ENCODE measurements around the gene S100B. TPM values are rescaled to one million over a fixed set of nuclear protein-coding genes. Genes with fewer than 3 reads are reported as not detected.
"Not testable (repeated sequence)": the region's sequence is repeated elsewhere in the genome, so short reads cannot be mapped to it uniquely, and the experiment has no call there.

Gene S100B
- total and polyA plus RNA-seq, 2 donors (not counting 3 experiments of a cell fraction or from before 2014, with no cell fraction given) = not detected

DNA sequence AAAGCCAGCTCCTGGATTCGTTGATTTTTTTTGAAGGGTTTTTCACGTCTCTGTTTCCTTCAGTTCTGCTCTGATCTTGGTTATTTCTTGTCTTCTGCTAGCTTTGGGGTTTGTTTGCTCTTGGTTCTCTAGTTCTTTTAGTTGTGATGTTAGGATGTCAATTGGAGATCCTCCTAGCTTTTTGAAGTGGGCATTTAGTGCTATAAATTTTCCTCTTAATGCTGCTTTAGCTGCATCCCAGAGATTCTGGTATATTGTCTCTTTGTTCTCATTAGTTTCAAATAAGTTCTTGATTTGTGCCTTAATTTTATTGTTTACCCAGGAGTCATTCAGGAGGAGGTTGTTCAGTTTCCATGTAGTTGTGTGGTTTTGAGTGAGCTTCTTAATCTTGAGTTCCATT, 25.5 kb downstream of the S100B start:
- H3K27me3 ChIP-seq (ENCODE audit: control insufficient read depth in 2 of 2, insufficient read depth in 2 of 2, low read length in 2 of 2); H3K4me3 ChIP-seq (replicated peaks in 1 of 3; ENCODE audit: insufficient read depth in 1 of 3, low read depth in 1 of 3, low read length in 3 of 3); H3K4me2 ChIP-seq (ENCODE audit: insufficient read depth, low read length); BruUV-seq (replicated peaks); H3K9ac ChIP-seq (replicated peaks; ENCODE audit: extremely low read depth, insufficient read depth, low read length); intact Hi-C loops (cut with micrococcal nuclease); H3K79me2 ChIP-seq (ENCODE audit: control insufficient read depth, insufficient read depth, low read length); H3K9me3 ChIP-seq (replicated peaks; ENCODE audit: control insufficient read depth, insufficient read depth, low read length); H4K20me1 ChIP-seq (replicated peaks; ENCODE audit: control insufficient read depth, extremely low read depth, insufficient read depth, low read length); dilution Hi-C loops (cut with MboI; ENCODE audit: extremely low pct_ligation_motif_present, low sequenced_read_pairs); POLR2A ChIA-PET; H3K9me1 ChIP-seq (replicated peaks; ENCODE audit: control insufficient read depth, extremely low read depth, insufficient read depth, low read length); DNase-seq (ENCODE audit: low read depth, low spot score); H3K27ac ChIP-seq (ENCODE audit: insufficient read depth, low read depth, low read length); H3K36me3 ChIP-seq (ENCODE audit: control insufficient read depth in 2 of 2, extremely low read depth in 1 of 2, insufficient read depth in 2 of 2, low read length in 2 of 2); CTCF ChIA-PET; H2AFZ ChIP-seq (ENCODE audit: low read depth, low read length); H3K4me1 ChIP-seq (ENCODE audit: control insufficient read depth, extremely low read depth, insufficient read depth, low read length); FAIRE-seq: not testable (repeated sequence)

DNA sequence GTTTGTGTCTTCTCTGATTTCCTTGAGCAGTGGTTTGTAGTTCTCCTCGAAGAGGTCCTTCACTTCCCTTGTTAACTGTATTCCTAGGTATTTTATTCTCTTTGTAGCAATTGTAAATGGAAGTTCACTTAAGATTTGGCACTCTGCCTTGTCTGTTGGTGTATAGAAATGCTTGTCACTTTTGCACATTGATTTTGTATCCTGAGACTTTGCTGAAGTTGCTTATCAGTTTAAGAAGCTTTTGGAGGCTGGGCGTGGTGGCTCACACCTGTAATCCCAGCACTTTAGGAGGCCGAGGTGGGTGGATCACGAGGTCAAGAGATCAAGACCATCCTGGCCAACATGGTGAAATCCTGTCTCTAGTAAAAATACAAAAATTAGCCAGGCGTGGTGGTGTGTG, 27.1 kb downstream of the S100B start:
- H3K9me1 ChIP-seq (replicated peaks; ENCODE audit: control insufficient read depth, extremely low read depth, insufficient read depth, low read length); H2AFZ ChIP-seq (ENCODE audit: low read depth, low read length); H3K4me2 ChIP-seq (ENCODE audit: insufficient read depth, low read length); POLR2A ChIA-PET; H3K9ac ChIP-seq (replicated peaks; ENCODE audit: extremely low read depth, insufficient read depth, low read length); FAIRE-seq; H3K27ac ChIP-seq (ENCODE audit: insufficient read depth, low read depth, low read length); BruUV-seq (replicated peaks); H3K4me3 ChIP-seq (replicated peaks in 1 of 3; ENCODE audit: insufficient read depth in 1 of 3, low read depth in 1 of 3, low read length in 3 of 3); H3K27me3 ChIP-seq (ENCODE audit: control insufficient read depth in 2 of 2, insufficient read depth in 2 of 2, low read length in 2 of 2); H3K4me1 ChIP-seq (ENCODE audit: control insufficient read depth, extremely low read depth, insufficient read depth, low read length); H3K79me2 ChIP-seq (ENCODE audit: control insufficient read depth, insufficient read depth, low read length); DNase-seq (ENCODE audit: low read depth, low spot score); H3K36me3 ChIP-seq (ENCODE audit: control insufficient read depth in 2 of 2, extremely low read depth in 1 of 2, insufficient read depth in 2 of 2, low read length in 2 of 2); H3K9me3 ChIP-seq (replicated peaks; ENCODE audit: control insufficient read depth, insufficient read depth, low read length); dilution Hi-C loops (cut with MboI; ENCODE audit: extremely low pct_ligation_motif_present, low sequenced_read_pairs); CTCF ChIA-PET; H4K20me1 ChIP-seq (replicated peaks; ENCODE audit: control insufficient read depth, extremely low read depth, insufficient read depth, low read length); intact Hi-C loops (cut with micrococcal nuclease): not testable (repeated sequence)

DNA sequence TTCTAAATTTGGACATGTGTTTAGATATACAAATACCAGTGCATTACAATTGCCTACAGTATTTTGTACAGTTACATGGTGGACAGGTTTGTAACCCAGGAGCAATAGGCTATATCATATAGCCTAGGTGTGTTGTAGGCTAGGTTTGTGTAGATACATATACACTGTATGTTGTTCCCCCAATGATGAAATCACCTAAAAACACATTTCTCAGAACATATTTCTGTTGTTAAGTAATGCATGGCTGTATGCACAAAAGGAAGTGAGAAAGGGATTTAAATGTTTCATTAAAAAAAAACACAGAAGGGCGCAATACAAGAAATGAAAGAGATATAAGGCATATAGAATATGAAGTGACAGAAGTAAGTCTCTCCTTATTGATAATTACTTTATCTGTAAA, 32.0 kb downstream of the S100B start:
- H4K20me1 ChIP-seq (replicated peaks; ENCODE audit: control insufficient read depth, extremely low read depth, insufficient read depth, low read length) = no peaks in the 10 kb centered on the region
- no peak for FAIRE-seq
- H3K9me3 ChIP-seq (replicated peaks; ENCODE audit: control insufficient read depth, insufficient read depth, low read length) = no peaks in the 10 kb centered on the region
- intact Hi-C loops (cut with micrococcal nuclease) = no loop called here
- ChIA-PET POLR2A (no interaction called here), CTCF (no interaction called here)
- no peak overlapping the region for H2AFZ ChIP-seq (ENCODE audit: low read depth, low read length)
- H3K36me3 ChIP-seq (ENCODE audit: control insufficient read depth in 2 of 2, extremely low read depth in 1 of 2, insufficient read depth in 2 of 2, low read length in 2 of 2) = peaks cover 4 to 7% of the 10 kb centered on the region in 2 experiments
- no peak for DNase-seq (ENCODE audit: low read depth, low spot score)
- dilution Hi-C loops (cut with MboI; ENCODE audit: extremely low pct_ligation_motif_present, low sequenced_read_pairs) = no loop called here
- H3K4me2 ChIP-seq (ENCODE audit: insufficient read depth, low read length) = no peak overlapping the region
- no TSS peak for BruUV-seq (replicated peaks)
- H3K9ac ChIP-seq (replicated peaks; ENCODE audit: extremely low read depth, insufficient read depth, low read length) = no peak overlapping the region
- no peaks in the 10 kb centered on the region for H3K4me1 ChIP-seq (ENCODE audit: control insufficient read depth, extremely low read depth, insufficient read depth, low read length)
- no peaks in the 10 kb centered on the region for H3K9me1 ChIP-seq (replicated peaks; ENCODE audit: control insufficient read depth, extremely low read depth, insufficient read depth, low read length)
- H3K4me3 ChIP-seq (replicated peaks in 1 of 3; ENCODE audit: insufficient read depth in 1 of 3, low read depth in 1 of 3, low read length in 3 of 3) = no peak overlapping the region
- H3K27me3 ChIP-seq (ENCODE audit: control insufficient read depth in 2 of 2, insufficient read depth in 2 of 2, low read length in 2 of 2) = no peaks in the 10 kb centered on the region
- H3K27ac ChIP-seq (ENCODE audit: insufficient read depth, low read depth, low read length) = no peak overlapping the region
- TF ChIP-seq JUN (IDR thresholded peaks at IDR 0.05; ENCODE audit: borderline replicate concordance, insufficient read depth, insufficient read length, low read depth) (no peak), FOS (IDR thresholded peaks at IDR 0.05; ENCODE audit: borderline replicate concordance, insufficient read depth, low read length) (no peak), POLR2AphosphoS5 (IDR thresholded peaks at IDR 0.05; ENCODE audit: insufficient read depth, low read depth, low read length) (no peak), GATA2 (IDR thresholded peaks at IDR 0.05; ENCODE audit: insufficient read depth, insufficient read length, low read depth, low read length) (no peak), EZH2 (IDR thresholded peaks at IDR 0.05; ENCODE audit: borderline replicate concordance, low read depth, low read length, severe bottlenecking) (no peak), MYC (IDR thresholded peaks at IDR 0.05; ENCODE audit: low read depth, low read length) (no peak), POLR2A (IDR thresholded peaks at IDR 0.05; ENCODE audit: low read depth, low read length) (no peak)
- TF ChIP-seq, protein P1, sequence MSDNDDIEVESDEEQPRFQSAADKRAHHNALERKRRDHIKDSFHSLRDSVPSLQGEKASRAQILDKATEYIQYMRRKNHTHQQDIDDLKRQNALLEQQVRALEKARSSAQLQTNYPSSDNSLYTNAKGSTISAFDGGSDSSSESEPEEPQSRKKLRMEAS (IDR thresholded peaks at IDR 0.05; ENCODE audit: insufficient read depth, insufficient read length) = no peak
- TF ChIP-seq, protein P2, sequence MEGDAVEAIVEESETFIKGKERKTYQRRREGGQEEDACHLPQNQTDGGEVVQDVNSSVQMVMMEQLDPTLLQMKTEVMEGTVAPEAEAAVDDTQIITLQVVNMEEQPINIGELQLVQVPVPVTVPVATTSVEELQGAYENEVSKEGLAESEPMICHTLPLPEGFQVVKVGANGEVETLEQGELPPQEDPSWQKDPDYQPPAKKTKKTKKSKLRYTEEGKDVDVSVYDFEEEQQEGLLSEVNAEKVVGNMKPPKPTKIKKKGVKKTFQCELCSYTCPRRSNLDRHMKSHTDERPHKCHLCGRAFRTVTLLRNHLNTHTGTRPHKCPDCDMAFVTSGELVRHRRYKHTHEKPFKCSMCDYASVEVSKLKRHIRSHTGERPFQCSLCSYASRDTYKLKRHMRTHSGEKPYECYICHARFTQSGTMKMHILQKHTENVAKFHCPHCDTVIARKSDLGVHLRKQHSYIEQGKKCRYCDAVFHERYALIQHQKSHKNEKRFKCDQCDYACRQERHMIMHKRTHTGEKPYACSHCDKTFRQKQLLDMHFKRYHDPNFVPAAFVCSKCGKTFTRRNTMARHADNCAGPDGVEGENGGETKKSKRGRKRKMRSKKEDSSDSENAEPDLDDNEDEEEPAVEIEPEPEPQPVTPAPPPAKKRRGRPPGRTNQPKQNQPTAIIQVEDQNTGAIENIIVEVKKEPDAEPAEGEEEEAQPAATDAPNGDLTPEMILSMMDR (IDR thresholded peaks at IDR 0.05; ENCODE audit: extremely low read depth in 1 of 2, insufficient read depth in 1 of 2, low read depth in 1 of 2, low read length in 2 of 2) = no peak
- H3K79me2 ChIP-seq (ENCODE audit: control insufficient read depth, insufficient read depth, low read length) = no peaks in the 10 kb centered on the region

All from endothelial cell of umbilical vein (primary cell).